WTC11 (cell line): ENCODE results near the gene EMP2. TPM values are rescaled to one million over a fixed set of nuclear protein-coding genes. Genes with fewer than 3 reads are reported as not detected.

Experiments used
- ATAC-seq: fragments of 200-7000 bp; cut with Tn5 transposase; 2 replicates; pipeline ENCODE4 v1.10.0; 2021; ENCODE audit warnings: mild to moderate bottlenecking, moderate library complexity
- CTCF ChIA-PET: fragments of 300-600 bp; sonication (Branson Sonifier 250); formaldehyde crosslinking; loops from one replicate; lab custom pipeline; 2021; ENCODE audit warnings: antibody characterized with exemption; lab: Charles Lee
- POLR2A ChIA-PET: fragments of 350-600 bp; sonication (Branson Sonifier 250); formaldehyde crosslinking; loops from one replicate; lab custom pipeline; 2021; ENCODE audit warnings: antibody characterized with exemption; lab: Charles Lee
- DNase-seq: peaks from one replicate; pipeline ENCODE4 v3.0.0; 2021; ENCODE audit warnings: low spot score
- H3K27ac Mint-ChIP-seq: 2 replicates; pipeline ENCODE4 v1.8.0; 2021; ENCODE audit warnings: mixed read lengths
- H3K27me3 Mint-ChIP-seq: 2 replicates; pipeline ENCODE4 v1.8.0; 2021; ENCODE audit warnings: low read depth, mild to moderate bottlenecking, moderate library complexity, mixed read lengths
- H3K36me3 Mint-ChIP-seq: 2 replicates; pipeline ENCODE4 v1.8.0; 2021; ENCODE audit warnings: mixed read lengths
- H3K4me1 Mint-ChIP-seq: 2 replicates; pipeline ENCODE4 v1.8.0; 2022; ENCODE audit warnings: mixed read lengths
- H3K4me3 Mint-ChIP-seq: 2 replicates; pipeline ENCODE4 v1.8.0; 2021; ENCODE audit warnings: mild to moderate bottlenecking, moderate library complexity, mixed read lengths
- H3K9me3 Mint-ChIP-seq: 2 replicates; pipeline ENCODE4 v1.8.0; 2021; ENCODE audit warnings: mixed read lengths
- ARID4B ChIP-seq: sonication (generic); formaldehyde crosslinking; IDR thresholded peaks from 2 replicates; pipeline ENCODE4 v1.8.0; 2023; ENCODE audit warnings: missing genetic modification reagents, mild to moderate bottlenecking, borderline replicate concordance
- ATF2 ChIP-seq: sonication (generic); formaldehyde crosslinking; IDR thresholded peaks from 2 replicates; pipeline ENCODE4 v1.8.1; 2022; ENCODE audit warnings: low read depth, missing genetic modification reagents, borderline replicate concordance
- ATF3 ChIP-seq: sonication (generic); formaldehyde crosslinking; conservative IDR thresholded peaks from 2 replicates; pipeline ENCODE4 v1.8.1; 2022; ENCODE audit warnings: mild to moderate bottlenecking, missing genetic modification reagents
- CBFB ChIP-seq: sonication (generic); formaldehyde crosslinking; IDR thresholded peaks from 2 replicates; pipeline ENCODE4 v1.8.1; 2022; ENCODE audit warnings: mild to moderate bottlenecking, low read depth, missing genetic modification reagents
- CTCF ChIP-seq: fragments of 200-600 bp; IDR thresholded peaks from 2 replicates; pipeline ENCODE4 v1.8.0; 2022; ENCODE audit warnings: antibody characterized with exemption
- E2F5 ChIP-seq: sonication (generic); formaldehyde crosslinking; IDR thresholded peaks from 2 replicates; pipeline ENCODE4 v1.8.1; 2022; ENCODE audit warnings: mild to moderate bottlenecking, moderate library complexity, missing genetic modification reagents
- ELF4 ChIP-seq: sonication (generic); formaldehyde crosslinking; IDR thresholded peaks from 2 replicates; pipeline ENCODE4 v1.8.1; 2022; ENCODE audit warnings: low read depth, mild to moderate bottlenecking, moderate library complexity, missing genetic modification reagents
- GABPB1 ChIP-seq: sonication (generic); formaldehyde crosslinking; IDR thresholded peaks from 2 replicates; pipeline ENCODE4 v1.8.1; 2023; ENCODE audit warnings: mild to moderate bottlenecking, missing genetic modification reagents
- IRF2 ChIP-seq: sonication (generic); formaldehyde crosslinking; IDR thresholded peaks from 2 replicates; pipeline ENCODE4 v1.8.0; 2022; ENCODE audit warnings: low read depth, missing genetic modification reagents, borderline replicate concordance
- JAZF1 ChIP-seq: fragments of 250-450 bp; sonication (Bioruptor Pico); IDR thresholded peaks from 2 replicates; pipeline ENCODE4 v1.9.0; 2021; ENCODE audit warnings: moderate library complexity, mild to moderate bottlenecking, inconsistent platforms
- SP1 ChIP-seq: sonication (generic); formaldehyde crosslinking; conservative IDR thresholded peaks from 2 replicates; pipeline ENCODE4 v1.8.1; 2022; ENCODE audit warnings: missing genetic modification reagents
- STAT6 ChIP-seq: sonication (generic); formaldehyde crosslinking; conservative IDR thresholded peaks from 2 replicates; pipeline ENCODE4 v1.8.1; 2023; ENCODE audit warnings: mild to moderate bottlenecking, low read depth, missing genetic modification reagents, moderate library complexity
- TEAD4 ChIP-seq: sonication (generic); formaldehyde crosslinking; IDR thresholded peaks from 2 replicates; pipeline ENCODE4 v1.8.0; 2022; ENCODE audit warnings: mild to moderate bottlenecking, missing genetic modification reagents
- USF2 ChIP-seq: sonication (generic); formaldehyde crosslinking; IDR thresholded peaks from 2 replicates; pipeline ENCODE4 v1.8.1; 2023; ENCODE audit warnings: mild to moderate bottlenecking, missing genetic modification reagents, moderate library complexity
- ZNF232 ChIP-seq: sonication (generic); formaldehyde crosslinking; IDR thresholded peaks from 2 replicates; pipeline ENCODE4 v1.8.0; 2022; ENCODE audit warnings: mild to moderate bottlenecking, missing genetic modification reagents
- ZNF532 ChIP-seq: fragments of 250-450 bp; sonication (Bioruptor Pico); IDR thresholded peaks from 2 replicates; pipeline ENCODE4 v1.9.0; 2021; ENCODE audit warnings: mild to moderate bottlenecking, borderline replicate concordance
- total RNA-seq: library from RNA; stranded (reverse); gene quantifications from 3 replicates; pipeline ENCODE4 v1.2.3, GENCODE V29; 2021

EMP2 gene
- total RNA-seq, 1 experiment from 2014 or later: 16.4 TPM

GRCh38 chr16:10547708-10548107 lies 32.7 kb downstream of the EMP2 start:
- Mint-ChIP-seq H3K4me3 (no peak overlapping the region), H3K4me1 (no peaks in the 10 kb centered on the region)
- TF ChIP-seq CTCF: no peak
- no peak for TF ChIP-seq ATF3 (CRISPR knock-in tag)
- no peak for TF ChIP-seq IRF2 (CRISPR knock-in tag)
- TF ChIP-seq GABPB1 (CRISPR knock-in tag): no peak
- no peak for TF ChIP-seq USF2
- TF ChIP-seq STAT6 (CRISPR knock-in tag): no peak
- no peak for TF ChIP-seq TEAD4 (CRISPR knock-in tag)
- no peak for TF ChIP-seq E2F5 (CRISPR knock-in tag)
- TF ChIP-seq JAZF1 (CRISPR knock-in tag): no peak
- no peak for TF ChIP-seq ARID4B (CRISPR knock-in tag)
- no peak for TF ChIP-seq CBFB (CRISPR knock-in tag)
- TF ChIP-seq, all 79 proteins: peak for 0
- Mint-ChIP-seq H3K9me3 (peaks cover 28% of the 10 kb centered on the region), H3K27me3 (no peaks in the 10 kb centered on the region), H3K36me3 (peaks cover 34% of the 10 kb centered on the region), H3K27ac (no peak overlapping the region)
- CTCF ChIA-PET: no interaction called here
- ATAC-seq: no peak
- POLR2A ChIA-PET: no interaction called here
- DNase-seq: no peak

GRCh38 chr16:10543231-10543977 lies 37.0 kb downstream of the EMP2 start:
- ChIA-PET CTCF (no interaction called here), POLR2A (no interaction called here)
- H3K4me1 Mint-ChIP-seq: no peaks in the 10 kb centered on the region
- no peak overlapping the region for H3K27ac Mint-ChIP-seq
- H3K27me3 Mint-ChIP-seq: no peaks in the 10 kb centered on the region
- no peak overlapping the region for H3K4me3 Mint-ChIP-seq
- no peak for DNase-seq
- H3K36me3 Mint-ChIP-seq: peaks cover 20% of the 10 kb centered on the region
- peaks cover 12% of the 10 kb centered on the region for H3K9me3 Mint-ChIP-seq
- ATAC-seq: no peak
- TF ChIP-seq ZNF532 (CRISPR knock-in tag) (no peak), ELF4 (CRISPR knock-in tag) (no peak), ATF2 (no peak), IRF2 (CRISPR knock-in tag) (no peak), ZNF232 (CRISPR knock-in tag) (no peak), SP1 (CRISPR knock-in tag) (no peak)
